Measurements from ENCODE around the gene GARIN1A. TPM values are rescaled to one million over a fixed set of nuclear protein-coding genes. Genes with fewer than 3 reads are reported as not detected.

Gene GARIN1A
- total RNA-seq, 3 donors from 2014 or later, result 0.96 to 3.4 (median 2.9) TPM

Other genes starting within 250 kb of the GARIN1A start
- 10 to 100 TPM; 25.3 to 34.4 (median 27.7) TPM for gene HILPDA, start 216.4 kb upstream of the GARIN1A start, total RNA-seq
- gene METTL2B, start 195.5 kb upstream of the GARIN1A start, total RNA-seq, result 10 to 100 TPM; 19.4 to 28.7 (median 23.6) TPM
- 100 to 1,000 TPM in 2 of 3 donors, 10 to 100 TPM in 1; 79.3 to 124 (median 104) TPM for gene CALU, start 67.1 kb downstream of the GARIN1A start, total RNA-seq
- not detected for gene OPN1SW, start 103.5 kb downstream of the GARIN1A start, total RNA-seq
- 1 to 10 TPM; 6.4 to 9.5 (median 9.4) TPM for gene CCDC136, start 119.7 kb downstream of the GARIN1A start, total RNA-seq
- 1 to 10 TPM; 5.1 to 7.5 (median 6.0) TPM for gene FLNC, start 158.1 kb downstream of the GARIN1A start, total RNA-seq
- gene ATP6V1F, start 190.6 kb downstream of the GARIN1A start, total RNA-seq, result 100 to 1,000 TPM; 117 to 174 (median 127) TPM
- 1 to 10 TPM in 1 of 3 donors, under 1 TPM in 2; 0.33 to 2.2 (median 0.88) TPM for gene KCP, start 238.4 kb downstream of the GARIN1A start, total RNA-seq

Measured in breast epithelium (tissue), 3 donors.